Esophagus muscularis mucosa (tissue), 3 donors: ENCODE measurements around the gene SAMD15.
"Not testable (repeated sequence)": the region's sequence is repeated elsewhere in the genome, so short reads cannot be mapped to it uniquely, and the experiment has no call there.

Experiments
- CTCF ChIP-seq, 3 experiments: fragments of 200-600 bp in 2 of 3; fragments of 450-650 bp in 1 of 3; sonication (generic) in 2 of 3; IDR thresholded peaks; one replicate each; pipeline ENCODE4 v1.5.1; 2017 to 2019; ENCODE audit warnings: antibody characterized with exemption in 3 of 3, mild to moderate bottlenecking in 2 of 3, moderate library complexity in 1 of 3
- POLR2A ChIP-seq: fragments of 450-650 bp; IDR thresholded peaks from one replicate; pipeline ENCODE4 v1.6.1; 2017; ENCODE audit warnings: antibody characterized with exemption, moderate library complexity, mild to moderate bottlenecking, low read depth

- TF ChIP-seq CTCF (IDR thresholded peaks at IDR 0.05); POLR2A: not testable (repeated sequence)
Observed at GRCh38 chr14:77416098-77416497, 38.9 kb downstream of the SAMD15 start.
